Measurements from ENCODE around the gene MYO6. TPM values are rescaled to one million over a fixed set of nuclear protein-coding genes. Genes with fewer than 3 reads are reported as not detected.

The MYO6 gene
- total and polyA plus RNA-seq, 2 of the 8 experiments (the other 6 are each of a cell fraction or from before 2014, with no cell fraction given): 8.3 to 21.9 TPM

GRCh38 chr6:75800133-75800532 is 51.1 kb downstream of the MYO6 start:
- H3K36me3 ChIP-seq (ENCODE audit: control insufficient read depth in 2 of 4, insufficient read depth in 4 of 4, low read length in 3 of 4): no peaks in the 10 kb centered on the region
- H4K8ac ChIP-seq (ENCODE audit: extremely low read depth, insufficient read depth, low read length): no peak overlapping the region
- no peaks in the 10 kb centered on the region for H3K79me2 ChIP-seq (ENCODE audit: control insufficient read depth in 1 of 2, insufficient read depth in 2 of 2, low read length in 2 of 2)
- ChIA-PET POLR2A (ENCODE audit: partially characterized antibody) (interaction anchor here (1.0 kb wide), 1 partner anchor 10 kb away, joined by 3 read pairs; no protein-coding TSS in a partner anchor), CTCF (ENCODE audit: partially characterized antibody) (interaction anchor here (0.7 kb wide), 1 partner anchor 10 kb away, joined by 3 read pairs; no protein-coding TSS in a partner anchor)
- no peak overlapping the region for H2AFZ ChIP-seq (ENCODE audit: low read length)
- H4K20me1 ChIP-seq (replicated peaks in 1 of 2; ENCODE audit: control insufficient read depth in 1 of 2, insufficient read depth in 2 of 2, low read length in 2 of 2): no peaks in the 10 kb centered on the region
- WGBS, 2 experiments (ENCODE audit: extremely low coverage in 1 of 2, insufficient coverage in 1 of 2, insufficient read length in 1 of 2, insufficient replicate concordance in 2 of 2, low coverage in 1 of 2, low lambda C conversion rate in 2 of 2, missing lambda C conversion rate in 1 of 2): 86% methylated on average over 4 of the region's 4 CpGs; no CpG with 5 or more reads in 1 of the 2 experiments
- H2BK120ac ChIP-seq (replicated peaks; ENCODE audit: low read depth, low read length): no peak overlapping the region
- H3K27me3 ChIP-seq (replicated peaks in 1 of 4; ENCODE audit: control insufficient read depth in 3 of 4, extremely low read depth in 1 of 4, insufficient read depth in 3 of 4, low read length in 3 of 4): no peaks in the 10 kb centered on the region
- no peak overlapping the region for H4K5ac ChIP-seq (ENCODE audit: insufficient read length, low read depth, low read length)
- no peaks in the 10 kb centered on the region for H3K79me1 ChIP-seq (ENCODE audit: low read depth, low read length)
- no peak overlapping the region for H2BK15ac ChIP-seq (ENCODE audit: low read length)
- H3K23me2 ChIP-seq (ENCODE audit: low read depth, low read length): no peaks in the 10 kb centered on the region
- peaks cover 0 to 3% (median 2%) of the 10 kb centered on the region in 4 experiments; a peak in 2 of 7 replicates for H3K4me1 ChIP-seq (replicated peaks in 1 of 4; ENCODE audit: control insufficient read depth in 3 of 4, insufficient read depth in 4 of 4, low read length in 3 of 4)
- FAIRE-seq: no peak
- H3K14ac ChIP-seq (ENCODE audit: insufficient read length): no peak overlapping the region
- no peak overlapping the region for H3K4me2 ChIP-seq (ENCODE audit: insufficient read depth in 1 of 2, low read depth in 2 of 2, low read length in 2 of 2)
- no peak overlapping the region for H3K23ac ChIP-seq (ENCODE audit: insufficient read length)
- no peak overlapping the region for H3K4me3 ChIP-seq (ENCODE audit: extremely low read depth in 1 of 4, insufficient read depth in 2 of 4, low read depth in 3 of 4, low read length in 4 of 4)
- no peak overlapping the region for H3K4ac ChIP-seq (replicated peaks; ENCODE audit: insufficient read length, low read depth, low read length)
- no peak overlapping the region for H4K91ac ChIP-seq (replicated peaks; ENCODE audit: insufficient read length, low read length)
- TF ChIP-seq CREB1 (IDR thresholded peaks at IDR 0.05) (no peak), ATF2 (IDR thresholded peaks at IDR 0.05; ENCODE audit: low read length) (no peak), SAP30 (IDR thresholded peaks at IDR 0.05; ENCODE audit: insufficient read depth, insufficient replicate concordance, low read length) (no peak), NANOG (IDR thresholded peaks at IDR 0.05; ENCODE audit: insufficient read depth, low read depth, low read length, poor library complexity, severe bottlenecking) (no peak), RAD21 (IDR thresholded peaks at IDR 0.05 in 1 of 2, conservative IDR thresholded peaks at IDR 0.05 in 1 of 2; ENCODE audit: low read depth in 2 of 2, low read length in 2 of 2) (no peak), TEAD4 (IDR thresholded peaks at IDR 0.05; ENCODE audit: low read depth, low read length) (no peak)
- no peak overlapping the region for H3K27ac ChIP-seq (ENCODE audit: low read depth, low read length)
- H2BK12ac ChIP-seq (ENCODE audit: low read depth, low read length): no peak overlapping the region
- no peak for DNase-seq (ENCODE audit: low read depth in 1 of 2, low spot score in 2 of 2)
- H2AK5ac ChIP-seq (ENCODE audit: low read depth, low read length): no peak overlapping the region
- H2BK20ac ChIP-seq (ENCODE audit: low read length): no peak overlapping the region
- no peak overlapping the region for H3K9ac ChIP-seq (replicated peaks in 1 of 4; ENCODE audit: extremely low read depth in 1 of 4, low read depth in 3 of 4, low read length in 3 of 4)
- H3K18ac ChIP-seq (ENCODE audit: extremely low read depth, low read length): no peak overlapping the region
- H3K56ac ChIP-seq (replicated peaks; ENCODE audit: insufficient read length, low read depth, low read length): no peak overlapping the region
- no peak overlapping the region for H2BK5ac ChIP-seq (ENCODE audit: low read depth, low read length)
- no peaks in the 10 kb centered on the region for H3K9me3 ChIP-seq (ENCODE audit: insufficient read depth in 2 of 2, low read depth in 1 of 2, low read length in 1 of 2)

All from H1 (cell line).